GM12873 (cell line): ENCODE measurements around the gene TUFT1.

Experiments
- CTCF ChIP-seq: IDR thresholded peaks from 2 replicates; pipeline ENCODE4 v1.5.1; 2012; ENCODE audit warnings: low read depth, mild to moderate bottlenecking, moderate library complexity, low read length, control low read depth; ENCODE audit not compliant: insufficient read depth; ENCODE audit errors: missing control alignments

TUFT1 gene

GRCh38 chr1:151520359-151520758, 19.8 kb upstream of the TUFT1 start:
- TF ChIP-seq CTCF, result peak; percentile 49

GRCh38 chr1:151523326-151523725, 16.8 kb upstream of the TUFT1 start:
- no peak for TF ChIP-seq CTCF

- no peak for TF ChIP-seq CTCF
Observed at GRCh38 chr1:151524736-151525135, 15.4 kb upstream of the TUFT1 start.

- no peak for TF ChIP-seq CTCF
Observed at GRCh38 chr1:151526735-151527525, 13.2 kb upstream of the TUFT1 start.

GRCh38 chr1:151529211-151529702, 10.9 kb upstream of the TUFT1 start:
- no peak for TF ChIP-seq CTCF

GRCh38 chr1:151529781-151530180, 10.3 kb upstream of the TUFT1 start:
- TF ChIP-seq CTCF, result no peak

GRCh38 chr1:151530461-151530860, 9.6 kb upstream of the TUFT1 start:
- no peak for TF ChIP-seq CTCF
